ENCODE measurements around the gene MAT2B.

Gene MAT2B

DNA sequence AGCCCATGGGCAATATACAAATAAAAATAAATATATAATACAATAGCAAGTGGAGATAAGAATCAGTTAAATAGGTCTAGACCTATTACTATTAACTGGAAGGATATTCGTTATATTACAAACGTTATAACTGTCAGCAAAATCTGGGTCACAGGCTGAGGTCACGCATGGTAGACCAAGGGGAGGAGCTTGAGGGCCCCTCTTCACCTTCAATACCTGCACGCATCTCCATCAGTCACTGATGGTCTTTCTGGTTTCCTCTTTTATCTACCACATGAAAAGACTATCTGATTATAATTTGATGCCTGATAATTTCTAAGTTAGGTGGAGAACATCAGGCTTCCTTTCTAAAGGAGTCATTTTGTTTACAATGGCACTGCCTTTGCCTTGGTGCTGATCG is 43.2 kb downstream of the MAT2B start:
- TF ChIP-seq, protein P1, sequence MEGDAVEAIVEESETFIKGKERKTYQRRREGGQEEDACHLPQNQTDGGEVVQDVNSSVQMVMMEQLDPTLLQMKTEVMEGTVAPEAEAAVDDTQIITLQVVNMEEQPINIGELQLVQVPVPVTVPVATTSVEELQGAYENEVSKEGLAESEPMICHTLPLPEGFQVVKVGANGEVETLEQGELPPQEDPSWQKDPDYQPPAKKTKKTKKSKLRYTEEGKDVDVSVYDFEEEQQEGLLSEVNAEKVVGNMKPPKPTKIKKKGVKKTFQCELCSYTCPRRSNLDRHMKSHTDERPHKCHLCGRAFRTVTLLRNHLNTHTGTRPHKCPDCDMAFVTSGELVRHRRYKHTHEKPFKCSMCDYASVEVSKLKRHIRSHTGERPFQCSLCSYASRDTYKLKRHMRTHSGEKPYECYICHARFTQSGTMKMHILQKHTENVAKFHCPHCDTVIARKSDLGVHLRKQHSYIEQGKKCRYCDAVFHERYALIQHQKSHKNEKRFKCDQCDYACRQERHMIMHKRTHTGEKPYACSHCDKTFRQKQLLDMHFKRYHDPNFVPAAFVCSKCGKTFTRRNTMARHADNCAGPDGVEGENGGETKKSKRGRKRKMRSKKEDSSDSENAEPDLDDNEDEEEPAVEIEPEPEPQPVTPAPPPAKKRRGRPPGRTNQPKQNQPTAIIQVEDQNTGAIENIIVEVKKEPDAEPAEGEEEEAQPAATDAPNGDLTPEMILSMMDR (conservative IDR thresholded peaks at IDR 0.05; ENCODE audit: low read length) = no peak
- H3K4me3 ChIP-seq (ENCODE audit: low read length) = no peak overlapping the region
- DNase-seq (ENCODE audit: low read depth) = no peak

GRCh38 chr5:163551156-163551555 is 45.7 kb downstream of the MAT2B start:
- H3K4me3 ChIP-seq (ENCODE audit: low read length) = no peak overlapping the region
- TF ChIP-seq, protein P1 (conservative IDR thresholded peaks at IDR 0.05; ENCODE audit: low read length) = no peak
- no peak for DNase-seq (ENCODE audit: low read depth)

DNA sequence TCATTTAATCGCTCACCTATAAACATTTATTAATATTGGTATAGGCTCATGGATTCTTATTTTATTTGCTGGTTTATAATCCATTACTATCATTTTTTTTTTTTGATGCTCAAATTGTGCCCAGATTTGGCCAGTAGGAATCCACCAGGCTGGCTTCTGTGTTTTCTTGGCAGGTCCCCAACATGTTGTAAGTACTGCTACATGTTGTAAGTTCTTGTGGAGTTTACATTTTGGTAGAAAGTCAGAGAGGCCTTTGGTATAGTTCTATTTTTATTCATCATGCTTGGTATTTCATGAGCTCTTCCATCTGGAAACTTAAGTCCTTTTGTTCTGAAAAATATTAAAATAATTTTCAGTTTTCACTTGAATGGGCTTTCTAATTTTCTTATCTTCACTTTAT is 47.1 kb downstream of the MAT2B start:
- TF ChIP-seq, protein P1 (conservative IDR thresholded peaks at IDR 0.05; ENCODE audit: low read length) = no peak
- H3K4me3 ChIP-seq (ENCODE audit: low read length) = no peak overlapping the region
- no peak for DNase-seq (ENCODE audit: low read depth)

GRCh38 chr5:163561339-163561738 is 55.9 kb downstream of the MAT2B start:
- H3K4me3 ChIP-seq (ENCODE audit: low read length) = no peak overlapping the region
- no peak for DNase-seq (ENCODE audit: low read depth)
- TF ChIP-seq, protein P1 (conservative IDR thresholded peaks at IDR 0.05; ENCODE audit: low read length) = no peak

DNA sequence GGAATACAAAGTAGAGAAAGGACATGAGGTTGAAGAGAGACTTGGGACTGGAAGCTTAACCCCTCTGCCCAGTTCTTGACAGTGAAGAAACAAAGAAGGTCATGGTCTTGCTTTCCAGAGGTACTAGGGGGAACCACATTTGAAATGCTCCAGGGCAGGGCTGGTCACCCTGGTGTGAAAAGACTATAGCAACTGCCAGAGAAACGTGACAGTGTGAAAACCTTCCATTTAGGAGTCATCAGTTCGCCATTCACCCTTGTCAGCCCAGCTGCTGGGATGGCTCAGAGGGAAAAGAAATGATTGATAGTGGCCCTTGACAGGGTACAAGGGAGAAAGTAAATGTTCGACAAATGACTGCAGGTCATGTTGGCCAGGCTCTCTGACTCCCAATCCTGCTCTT is 56.7 kb downstream of the MAT2B start:
- TF ChIP-seq, protein P1 (conservative IDR thresholded peaks at IDR 0.05; ENCODE audit: low read length) = no peak
- DNase-seq (ENCODE audit: low read depth) = no peak
- H3K4me3 ChIP-seq (ENCODE audit: low read length) = no peak overlapping the region

- no peak for DNase-seq (ENCODE audit: low read depth)
- no peak overlapping the region for H3K4me3 ChIP-seq (ENCODE audit: low read length)
- TF ChIP-seq, protein P1 (conservative IDR thresholded peaks at IDR 0.05; ENCODE audit: low read length) = no peak
These were observed 57.7 kb downstream of the MAT2B start for GRCh38 chr5:163563112-163563511.

- no peak overlapping the region for H3K4me3 ChIP-seq (ENCODE audit: low read length)
- DNase-seq (ENCODE audit: low read depth) = no peak
- TF ChIP-seq, protein P1 (conservative IDR thresholded peaks at IDR 0.05; ENCODE audit: low read length) = no peak
These were observed 58.5 kb downstream of the MAT2B start for GRCh38 chr5:163563880-163564279.

Data from AG10803 (cell line).